Purkinje cell (primary cell): ENCODE measurements around the gene RAB11A. TPM values are rescaled to one million over a fixed set of nuclear protein-coding genes. Genes with fewer than 3 reads are reported as not detected.

Source experiments
- polyA plus RNA-seq: library from polyadenylated mRNA; unstranded; fragments of >200 nt; fragmentation: Nextera tagmentation; gene quantifications from 2 replicates; pipeline ENCODE4 v1.2.1, GENCODE V29; 2014

Gene RAB11A
- polyA plus RNA-seq = 339 and 419 TPM in 2 replicates

GRCh38 chr15:65869126-65869953 is at the start of gene RAB11A:
Gene RAB11A (plus strand): TSS chr15:65869491. CDS start chr15:65869586, 95 bp downstream.

Other genes with a start within 250 kb of the RAB11A start
- gene SLC24A1, start 247.6 kb upstream of the RAB11A start, polyA plus RNA-seq = 1.7 and 3.8 TPM in 2 replicates
- 20.6 and 21.3 TPM in 2 replicates for gene DENND4A, start 77.2 kb upstream of the RAB11A start, polyA plus RNA-seq